LNCaP clone FGC (cell line): ENCODE measurements around the gene GTF3C6.
A peak's percentile ranks its signal among the peaks of the same experiment; 100 is the strongest.

Experiments
- DNase-seq: peaks from one replicate; pipeline ENCODE4 v3.0.0-alpha.2; 2011; ENCODE audit warnings: low read depth
- H3K4me3 ChIP-seq: 2 replicates; pipeline ENCODE4 v1.5.1; 2011; ENCODE audit warnings: mild to moderate bottlenecking, low read depth, low read length, control low read depth
- CTCF ChIP-seq: IDR thresholded peaks from 2 replicates; pipeline ENCODE4 v1.5.1; 2012; ENCODE audit warnings: mild to moderate bottlenecking; ENCODE audit not compliant: control insufficient read depth, insufficient read depth; ENCODE audit errors: extremely low read depth

GTF3C6 gene

DNA sequence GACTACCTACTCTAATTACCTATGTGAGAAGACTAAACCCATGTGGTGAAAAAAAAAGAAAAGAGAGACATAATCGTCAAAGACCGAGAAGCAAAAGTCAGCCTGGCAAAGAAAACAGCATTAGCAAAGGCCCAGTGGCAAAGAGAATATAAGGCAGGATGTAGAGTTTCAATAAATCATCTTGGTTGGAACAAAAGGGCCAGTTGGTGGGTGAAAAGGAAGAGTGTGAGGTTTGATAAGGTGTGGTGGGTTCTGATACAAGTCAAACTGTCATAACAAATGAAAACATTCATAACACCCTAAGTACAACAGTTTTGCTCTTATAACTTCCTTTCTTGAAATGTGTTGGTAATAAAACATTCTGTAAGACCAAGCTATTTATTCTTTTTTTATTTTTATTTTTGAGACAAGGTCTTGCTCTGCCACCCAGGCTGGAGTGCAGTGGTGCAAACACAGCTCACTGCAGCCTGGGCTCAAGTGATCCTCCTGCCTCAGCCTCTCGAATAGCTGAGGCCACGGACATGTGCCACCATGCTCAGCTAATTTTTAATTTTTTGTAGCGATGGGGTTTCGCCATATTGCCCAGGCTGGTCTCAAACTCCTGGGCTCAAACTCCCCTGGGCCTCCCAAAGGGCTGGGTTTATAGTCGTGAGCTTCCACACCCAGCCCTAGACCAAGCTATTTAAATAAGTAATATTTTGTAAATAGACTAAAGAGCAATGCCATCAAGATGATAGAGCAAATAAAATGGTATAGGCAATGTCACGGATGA lies 18.9 kb upstream of the GTF3C6 start:
- no peak for TF ChIP-seq CTCF
- H3K4me3 ChIP-seq: no peak overlapping the region
- DNase-seq: no peak

- DNase-seq: no peak
- TF ChIP-seq CTCF: no peak
- no peak overlapping the region for H3K4me3 ChIP-seq
Observed at GRCh38 chr6:110944681-110945151, 13.8 kb upstream of the GTF3C6 start.

- TF ChIP-seq CTCF: no peak
- no peak for DNase-seq
- H3K4me3 ChIP-seq: no peak overlapping the region
Observed at GRCh38 chr6:110946498-110946897, 12.0 kb upstream of the GTF3C6 start.

- DNase-seq: no peak
- TF ChIP-seq CTCF: peak; percentile 41; the same call in 1 of the 2 replicates
Observed at GRCh38 chr6:110949679-110950285, 8.7 kb upstream of the GTF3C6 start.

DNA sequence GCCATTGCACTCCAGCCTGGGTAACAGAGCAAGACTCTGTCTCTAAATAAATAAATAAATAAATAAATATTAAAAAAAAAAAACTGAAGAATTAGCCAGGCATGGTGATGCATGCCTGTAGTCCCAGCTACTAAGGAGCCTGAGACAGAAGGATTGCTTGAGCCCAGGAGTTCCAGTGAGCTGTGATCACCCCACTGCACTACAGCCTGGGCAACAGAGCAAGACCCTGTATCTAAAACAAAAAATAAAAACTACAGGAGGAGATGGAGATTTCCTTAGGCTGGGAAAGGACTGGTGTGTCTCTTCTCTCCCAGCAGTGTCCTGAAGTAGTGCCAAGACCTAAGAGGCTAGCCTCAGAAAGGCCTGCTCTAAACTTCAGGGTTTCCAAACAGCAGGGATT lies 8.1 kb upstream of the GTF3C6 start:
- no peak overlapping the region for H3K4me3 ChIP-seq
- TF ChIP-seq CTCF: no peak
- no peak for DNase-seq

More at GRCh38 chr6:110949679-110950285, 8.7 kb upstream of the GTF3C6 start:
- no peak overlapping the region for H3K4me3 ChIP-seq

DNA sequence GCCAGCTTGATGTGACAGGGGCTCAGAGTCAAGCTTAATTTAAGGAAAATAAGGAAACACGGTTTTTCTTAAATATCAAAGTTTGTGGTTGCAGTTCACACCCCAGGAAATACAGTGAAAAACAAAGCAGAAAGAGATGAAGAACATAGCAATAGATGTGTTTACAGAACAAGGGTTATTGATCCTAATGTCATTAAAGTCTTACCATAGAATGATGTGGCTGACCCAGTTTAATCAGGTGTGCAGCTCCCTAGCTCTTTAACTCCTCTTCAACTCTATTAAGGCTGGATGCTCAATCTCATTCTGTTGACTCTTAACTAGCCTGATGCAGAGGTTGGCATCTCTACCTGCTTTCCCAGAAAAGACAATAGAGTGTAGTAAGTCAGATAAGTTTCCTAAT lies 7.5 kb upstream of the GTF3C6 start:
- DNase-seq: no peak
- TF ChIP-seq CTCF: no peak
- H3K4me3 ChIP-seq: no peak overlapping the region
